ENCODE data around the gene TSHZ2.
A peak's percentile ranks its signal among the peaks of the same experiment; 100 is the strongest.

Gene TSHZ2

GRCh38 chr20:53205046-53205445 is 232.9 kb downstream of the TSHZ2 start:
- Mint-ChIP-seq H3K27me3 (ENCODE audit: low read depth) (no peaks in the 10 kb centered on the region), H3K4me1 (peaks cover 5% of the 10 kb centered on the region), H3K36me3 (ENCODE audit: low read depth) (peaks cover 4% of the 10 kb centered on the region), H3K9me3 (no peaks in the 10 kb centered on the region), H3K27ac (no peak overlapping the region), H3K4me3 (no peak overlapping the region)
- TF ChIP-seq CTCF (IDR thresholded peaks at IDR 0.05; ENCODE audit: unreplicated experiment in 3 of 3), result no peak

- TF ChIP-seq CTCF (IDR thresholded peaks at IDR 0.05; ENCODE audit: unreplicated experiment in 3 of 3), result no peak
- no peak overlapping the region for H3K27ac Mint-ChIP-seq
- H3K27me3 Mint-ChIP-seq (ENCODE audit: low read depth), result no peaks in the 10 kb centered on the region
- peaks cover 4% of the 10 kb centered on the region for H3K36me3 Mint-ChIP-seq (ENCODE audit: low read depth)
- no peak overlapping the region for H3K4me3 Mint-ChIP-seq
- no peaks in the 10 kb centered on the region for H3K9me3 Mint-ChIP-seq
- H3K4me1 Mint-ChIP-seq, result peaks cover 5% of the 10 kb centered on the region
These were observed 236.1 kb downstream of the TSHZ2 start for GRCh38 chr20:53208110-53208832.

- no peak for TF ChIP-seq CTCF (IDR thresholded peaks at IDR 0.05; ENCODE audit: unreplicated experiment in 3 of 3)
- peaks cover 4% of the 10 kb centered on the region for H3K36me3 Mint-ChIP-seq (ENCODE audit: low read depth)
- peak overlapping the region in 1 of 3 experiments; percentile 3 for H3K27ac Mint-ChIP-seq
- H3K9me3 Mint-ChIP-seq, result no peaks in the 10 kb centered on the region
- no peaks in the 10 kb centered on the region for H3K27me3 Mint-ChIP-seq (ENCODE audit: low read depth)
- peaks cover 5% of the 10 kb centered on the region for H3K4me1 Mint-ChIP-seq
- H3K4me3 Mint-ChIP-seq, result no peak overlapping the region
These were observed 237.9 kb downstream of the TSHZ2 start for GRCh38 chr20:53210041-53210440.

GRCh38 chr20:53210931-53211330 is 238.8 kb downstream of the TSHZ2 start:
- H3K4me1 Mint-ChIP-seq, result peaks cover 5% of the 10 kb centered on the region
- H3K27ac Mint-ChIP-seq, result no peak overlapping the region
- no peak overlapping the region for H3K4me3 Mint-ChIP-seq
- TF ChIP-seq CTCF (IDR thresholded peaks at IDR 0.05; ENCODE audit: unreplicated experiment in 3 of 3), result no peak
- H3K27me3 Mint-ChIP-seq (ENCODE audit: low read depth), result no peaks in the 10 kb centered on the region
- peaks cover 4% of the 10 kb centered on the region for H3K36me3 Mint-ChIP-seq (ENCODE audit: low read depth)
- H3K9me3 Mint-ChIP-seq, result no peaks in the 10 kb centered on the region

- no peak overlapping the region for H3K4me3 Mint-ChIP-seq
- peaks cover under 1% of the 10 kb centered on the region for H3K27me3 Mint-ChIP-seq (ENCODE audit: low read depth)
- peak overlapping the region in 1 of 3 experiments; percentile 34 for H3K27ac Mint-ChIP-seq
- no peaks in the 10 kb centered on the region for H3K9me3 Mint-ChIP-seq
- H3K36me3 Mint-ChIP-seq (ENCODE audit: low read depth), result peaks cover 4% of the 10 kb centered on the region
- no peak for TF ChIP-seq CTCF (IDR thresholded peaks at IDR 0.05; ENCODE audit: unreplicated experiment in 3 of 3)
- peaks cover 7% of the 10 kb centered on the region for H3K4me1 Mint-ChIP-seq
These were observed 239.9 kb downstream of the TSHZ2 start for GRCh38 chr20:53212018-53212417.

- peaks cover 5% of the 10 kb centered on the region for H3K27me3 Mint-ChIP-seq (ENCODE audit: low read depth)
- H3K4me3 Mint-ChIP-seq, result no peak overlapping the region
- TF ChIP-seq CTCF (IDR thresholded peaks at IDR 0.05; ENCODE audit: unreplicated experiment in 3 of 3), result no peak
- no peak overlapping the region for H3K27ac Mint-ChIP-seq
- H3K9me3 Mint-ChIP-seq, result no peaks in the 10 kb centered on the region
- peaks cover 4% of the 10 kb centered on the region for H3K36me3 Mint-ChIP-seq (ENCODE audit: low read depth)
- peaks cover 9% of the 10 kb centered on the region for H3K4me1 Mint-ChIP-seq
These were observed 242.2 kb downstream of the TSHZ2 start for GRCh38 chr20:53214392-53214791.
